HG03280 (cell line): ENCODE data around the gene HLX.

Experiments used
- ATAC-seq: cut with Tn5 transposase; IDR thresholded peaks from one replicate; pipeline ENCODE4 v1.9.1; 2021; ENCODE audit warnings: mild to moderate bottlenecking, moderate library complexity; ENCODE audit not compliant: unreplicated experiment

HLX gene

DNA sequence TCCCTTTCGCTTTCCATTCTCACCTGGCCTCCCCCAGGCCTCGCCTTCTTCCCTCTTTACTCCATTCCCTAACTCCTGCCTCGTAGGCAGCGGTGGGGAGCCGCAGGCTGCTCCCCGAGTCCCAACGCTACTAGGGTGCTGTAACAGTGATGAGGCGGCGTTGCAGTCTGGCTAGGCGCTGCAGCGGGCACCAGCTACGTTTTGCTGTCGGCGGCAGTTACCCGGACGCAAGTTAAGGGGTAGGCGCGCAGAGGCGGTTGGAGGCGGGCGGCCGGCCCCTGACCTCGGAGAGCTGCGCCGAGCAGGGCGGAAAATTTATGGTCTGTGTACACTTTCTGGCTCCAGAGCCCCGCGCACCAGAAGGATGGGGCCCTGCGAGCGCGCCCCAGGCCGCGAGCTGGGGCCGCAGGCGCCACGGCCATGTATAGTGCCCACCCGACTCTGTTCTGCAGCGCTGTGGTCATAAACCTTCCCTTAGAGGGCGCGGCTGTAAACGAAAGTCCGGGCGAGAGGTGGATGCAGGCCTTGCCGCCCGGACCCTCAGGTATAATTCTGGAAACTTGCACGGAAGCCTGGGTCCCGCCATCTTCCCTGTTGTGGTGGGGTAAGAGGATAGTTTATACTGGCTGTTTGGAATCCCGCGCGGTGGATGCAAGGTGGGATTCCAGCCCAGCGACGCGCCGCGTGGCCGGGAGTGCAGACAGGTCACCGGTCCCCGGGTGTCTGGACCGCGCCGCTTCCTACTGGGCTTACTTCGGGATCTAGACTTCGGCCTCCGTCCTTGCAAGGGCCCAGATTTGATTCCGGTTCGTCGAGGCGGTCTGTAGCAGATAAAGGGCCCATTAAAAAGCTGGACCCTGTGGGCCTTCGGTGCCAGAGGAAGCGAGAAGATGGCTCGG lies 15.0 kb downstream of the HLX start:
- ATAC-seq = no peak

- ATAC-seq = no peak
Observed at GRCh38 chr1:220894924-220895256, 15.6 kb downstream of the HLX start.

- ATAC-seq = no peak
Observed at GRCh38 chr1:220895412-220895946, 16.2 kb downstream of the HLX start.

- ATAC-seq = no peak
Observed at GRCh38 chr1:220896092-220896491, 16.8 kb downstream of the HLX start.

DNA sequence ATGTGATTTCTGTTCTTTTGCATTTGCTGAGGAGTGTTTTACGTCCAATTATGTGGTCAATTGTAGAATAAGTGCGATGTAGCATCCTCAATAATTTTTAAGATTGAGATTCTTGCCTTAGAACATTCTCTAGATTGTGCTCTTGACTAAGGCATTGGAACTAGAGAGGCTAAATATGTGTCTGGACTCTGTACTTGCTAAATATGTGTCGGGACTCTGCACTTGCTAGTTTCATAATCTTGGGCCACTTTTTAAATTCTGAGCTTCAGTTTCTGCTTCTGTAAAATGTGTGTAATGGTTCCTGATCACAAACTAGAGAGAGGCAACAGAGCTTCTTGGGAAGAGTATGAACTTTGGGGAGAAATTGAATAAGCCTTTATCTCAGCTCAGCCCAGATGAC lies 21.6 kb downstream of the HLX start:
- ATAC-seq = no peak

GRCh38 chr1:220901881-220902280 lies 22.6 kb downstream of the HLX start:
- no peak for ATAC-seq

DNA sequence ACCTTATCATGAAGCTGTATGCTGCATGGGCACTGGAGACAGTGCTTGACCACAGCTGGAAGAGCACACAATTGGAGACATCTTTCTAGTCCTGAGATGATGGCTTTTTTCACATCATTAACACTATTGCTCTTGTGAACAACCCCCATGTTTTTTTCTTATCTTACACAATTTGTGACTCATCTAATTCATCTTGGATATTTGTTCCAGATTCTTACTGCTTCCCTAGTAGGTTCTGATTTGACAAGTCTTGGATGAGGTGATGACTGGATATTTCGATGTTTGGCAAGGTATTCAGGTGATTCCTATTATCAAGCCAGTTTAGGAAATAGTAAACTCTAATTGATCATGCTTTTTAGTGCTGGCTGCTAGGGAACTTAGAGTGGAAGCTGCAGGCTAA lies 23.7 kb downstream of the HLX start:
- ATAC-seq = no peak

DNA sequence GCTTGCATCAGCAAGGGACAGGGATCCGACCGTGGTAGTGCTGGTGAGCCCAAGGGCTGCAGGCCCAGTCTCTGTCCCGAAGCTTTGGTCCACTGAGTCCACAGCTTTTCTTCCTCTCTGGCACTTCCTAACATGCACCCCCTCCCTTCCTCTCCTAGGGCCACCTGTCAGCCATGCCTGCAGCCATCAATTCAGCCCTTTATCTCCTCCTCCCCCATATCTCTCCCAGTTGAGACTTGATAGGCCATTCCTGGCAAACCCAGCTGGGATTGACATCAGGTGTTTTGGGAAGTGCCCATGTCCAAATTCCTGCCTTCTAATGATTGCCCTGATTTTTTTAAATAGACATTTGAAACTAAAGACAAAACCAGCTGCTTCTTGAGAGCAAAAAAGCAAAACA lies 25.6 kb downstream of the HLX start:
- ATAC-seq = no peak

DNA sequence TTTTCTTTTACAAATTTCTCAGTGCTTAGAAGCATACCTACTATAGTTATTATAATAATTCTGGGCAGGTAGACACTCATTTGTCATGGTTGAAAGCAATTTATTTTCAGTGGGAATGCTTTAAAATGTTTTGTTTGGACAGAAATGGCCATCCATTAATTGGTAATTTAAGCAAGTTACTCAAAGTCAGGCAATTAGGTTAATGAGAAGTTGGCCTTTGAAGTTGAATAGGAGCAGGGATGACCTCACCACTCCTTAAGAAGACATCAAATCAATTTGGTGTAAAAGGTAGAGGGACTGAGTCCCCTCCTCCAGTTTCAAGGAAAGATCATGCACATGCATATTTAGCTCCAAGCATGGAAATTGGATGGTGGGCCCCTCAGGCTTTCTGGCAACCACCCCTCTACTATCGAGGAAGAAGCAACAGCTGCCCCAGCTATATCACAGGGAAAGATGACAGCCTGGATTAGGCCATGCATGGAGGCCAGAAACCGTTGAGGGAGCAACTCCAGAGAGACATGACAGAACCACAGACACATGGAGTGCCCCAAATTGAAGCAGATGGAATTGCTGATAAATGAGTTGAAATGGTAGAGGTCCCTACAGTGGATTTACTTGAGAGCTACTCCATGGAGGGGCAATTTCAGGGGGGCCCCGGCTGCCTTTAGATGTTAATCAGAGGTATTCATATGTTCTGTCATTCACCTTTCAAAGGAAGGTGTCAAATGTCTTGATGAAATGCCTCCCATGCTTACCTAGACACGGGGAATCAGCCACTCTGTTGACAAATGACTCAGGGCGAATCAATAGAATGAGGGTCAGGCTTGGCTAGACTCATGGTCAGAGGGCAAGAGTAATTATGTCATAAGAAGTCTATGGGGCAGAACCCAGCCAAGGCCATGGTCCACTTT lies 26.7 kb downstream of the HLX start:
- no peak for ATAC-seq

GRCh38 chr1:220906561-220907334 lies 27.5 kb downstream of the HLX start:
- ATAC-seq = no peak

- ATAC-seq = no peak
Observed at GRCh38 chr1:220908757-220909156, 29.5 kb downstream of the HLX start.

DNA sequence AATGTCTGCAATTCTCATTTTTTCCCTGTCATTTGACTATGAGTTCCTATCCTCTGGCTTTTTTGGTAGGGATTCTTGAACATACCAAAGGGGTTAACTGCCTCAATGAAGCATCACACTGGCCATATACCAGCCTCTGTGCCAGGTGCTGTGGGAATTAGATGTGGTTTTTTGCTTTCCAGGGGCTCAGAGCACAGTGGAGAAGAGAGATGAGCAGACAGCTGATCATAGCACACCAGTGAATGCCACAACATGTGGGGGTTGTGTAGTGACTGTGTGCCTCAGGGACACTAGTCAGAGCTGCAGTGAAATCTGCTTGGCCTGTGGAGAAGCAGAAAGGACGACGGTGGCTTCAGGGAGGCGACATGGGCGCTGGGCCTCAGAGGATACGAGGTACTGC lies 30.8 kb downstream of the HLX start:
- ATAC-seq = no peak

DNA sequence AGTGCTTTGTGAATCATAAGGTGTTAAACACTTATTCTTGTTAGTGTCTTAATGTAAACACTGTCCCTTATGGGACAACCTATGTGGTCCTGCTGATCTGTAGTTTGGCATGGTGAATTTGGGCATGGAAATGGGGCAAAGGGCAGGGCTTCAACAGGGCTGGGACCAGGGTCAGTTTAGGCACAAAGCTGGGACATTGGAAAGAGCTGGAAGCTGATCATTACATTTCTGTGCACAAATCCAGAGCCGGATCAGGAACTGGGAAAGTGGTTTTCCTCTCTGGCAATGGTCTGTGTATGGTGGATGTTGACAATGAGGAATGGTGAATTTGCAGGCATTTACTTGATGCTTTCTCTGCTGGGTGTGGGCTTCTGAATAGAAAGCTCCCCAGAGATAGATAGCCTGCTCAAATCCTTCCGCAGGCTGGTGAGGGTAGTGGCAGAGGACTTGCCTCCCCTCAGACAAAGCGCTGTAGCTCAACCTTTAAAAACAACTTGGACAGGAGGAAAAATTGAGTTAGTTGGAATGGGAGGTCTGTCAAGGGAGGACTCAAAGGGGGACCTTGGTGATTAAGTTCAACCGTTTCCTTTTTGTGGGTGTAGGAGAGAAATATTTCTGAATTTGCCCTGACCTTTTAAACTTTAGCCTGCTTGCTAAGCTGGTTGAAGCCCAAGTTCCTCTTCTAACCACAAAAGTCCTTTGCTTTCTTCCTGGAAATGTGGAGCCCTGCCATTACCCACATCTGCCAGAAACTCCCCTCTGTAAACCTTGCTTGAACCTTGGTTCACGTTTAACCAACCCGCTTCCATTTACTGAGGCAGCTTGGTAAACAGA lies 35.3 kb downstream of the HLX start:
- no peak for ATAC-seq

DNA sequence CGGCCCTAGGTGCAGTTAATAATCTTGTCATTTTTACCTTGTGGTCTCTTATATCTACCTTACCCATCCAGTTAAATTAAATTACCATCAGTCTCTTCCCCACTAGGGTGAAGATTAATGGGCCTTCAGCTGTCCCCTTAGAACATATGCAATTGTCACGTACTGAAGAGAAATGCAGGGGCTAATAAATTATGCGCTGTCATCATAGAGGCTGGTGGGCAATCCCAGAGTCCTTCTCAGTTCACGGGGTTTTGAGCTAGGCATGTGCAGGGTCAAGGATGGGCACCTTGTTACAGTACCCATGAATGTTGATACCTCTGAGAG lies 35.8 kb downstream of the HLX start:
- no peak for ATAC-seq

- ATAC-seq = no peak
Observed at GRCh38 chr1:220915954-220916353, 36.7 kb downstream of the HLX start.

GRCh38 chr1:220917101-220917500 lies 37.9 kb downstream of the HLX start:
- ATAC-seq = no peak

DNA sequence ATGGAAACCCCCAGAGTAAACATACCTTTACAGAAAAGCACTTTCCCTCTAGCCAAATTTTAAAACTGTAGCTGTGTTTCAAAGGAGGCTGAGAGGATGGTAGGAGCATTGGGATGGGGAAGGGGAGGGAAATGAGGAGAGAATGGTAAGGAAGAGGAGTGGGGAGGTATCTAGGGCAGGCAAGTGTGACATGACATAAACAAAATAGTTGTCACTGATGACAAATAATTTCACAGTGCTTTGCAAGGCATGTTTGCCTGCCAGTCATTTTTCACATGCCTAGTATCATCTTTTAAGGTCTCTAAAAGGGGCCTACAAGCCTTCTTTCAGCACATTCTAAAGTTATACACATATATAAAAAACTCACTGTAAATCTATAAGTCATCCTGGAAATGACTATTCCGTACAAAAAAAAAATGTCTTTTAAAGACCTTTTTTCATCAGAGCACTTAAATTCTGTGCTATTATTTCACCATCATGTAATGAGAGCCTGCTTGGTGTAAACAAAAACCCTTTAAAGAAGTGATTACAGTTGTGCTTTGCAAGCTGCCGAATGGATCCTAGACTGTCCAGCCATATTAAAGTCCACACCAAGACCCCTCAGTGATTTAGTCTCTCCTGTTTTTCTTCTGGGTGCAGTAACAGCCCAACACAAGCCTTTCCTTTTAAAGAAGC lies 38.4 kb downstream of the HLX start:
- ATAC-seq = no peak

- ATAC-seq = no peak
Observed at GRCh38 chr1:220918285-220918951, 39.2 kb downstream of the HLX start.

DNA sequence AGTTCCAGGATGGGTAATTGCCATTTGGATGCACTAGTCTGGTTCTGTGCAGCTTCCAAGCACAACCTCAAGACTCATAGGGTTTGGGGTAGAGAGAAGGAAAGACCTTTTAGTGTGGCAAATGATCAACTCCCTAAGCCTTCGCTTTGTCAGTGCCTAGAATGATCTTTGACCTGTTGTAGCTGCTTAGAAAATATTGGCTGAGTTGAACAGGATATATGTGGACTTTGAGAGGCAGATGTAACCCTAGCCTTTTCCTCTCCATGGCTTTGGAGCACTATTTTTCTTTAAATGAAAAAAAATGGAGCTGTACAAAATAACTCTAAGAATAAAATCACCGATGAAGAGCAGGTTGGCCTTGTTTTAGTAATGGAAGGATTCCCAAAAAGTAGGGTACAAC lies 41.7 kb downstream of the HLX start:
- ATAC-seq = no peak
